ENCODE results near the gene KLHDC9.

Gene KLHDC9

DNA sequence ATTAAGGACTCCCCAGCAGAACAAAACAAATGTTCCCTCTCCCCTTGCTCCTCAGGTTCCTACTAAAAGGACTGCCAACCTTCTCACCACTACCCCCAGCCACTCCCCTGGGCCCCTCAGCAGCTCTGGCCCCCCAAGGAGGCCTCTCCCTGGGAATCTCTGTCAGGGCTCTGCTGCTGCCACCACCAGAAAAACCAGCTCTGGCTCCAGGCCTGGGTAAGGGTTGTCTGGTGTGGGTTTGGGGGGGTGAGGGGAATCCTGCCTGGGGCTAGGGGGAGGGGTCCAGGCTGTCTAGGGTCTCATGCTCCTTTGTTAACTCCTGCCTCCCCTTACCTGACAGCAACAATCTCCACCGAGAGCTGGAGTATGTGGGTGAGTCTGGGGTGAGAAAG, 13.6 kb upstream of the KLHDC9 start:
- TF ChIP-seq FOXP2 (optimal IDR thresholded peaks at IDR 0.05; ENCODE audit: borderline replicate concordance, extremely low read depth, extremely low read length, insufficient read depth) (no peak), TAF1 (IDR thresholded peaks at IDR 0.05; ENCODE audit: borderline replicate concordance, insufficient read depth, low read length) (no peak), POLR2AphosphoS5 (IDR thresholded peaks at IDR 0.05; ENCODE audit: low read depth, low read length) (no peak), SIN3A (IDR thresholded peaks at IDR 0.05; ENCODE audit: borderline replicate concordance, insufficient read depth, low read length) (no peak)
- TF ChIP-seq, protein P1, sequence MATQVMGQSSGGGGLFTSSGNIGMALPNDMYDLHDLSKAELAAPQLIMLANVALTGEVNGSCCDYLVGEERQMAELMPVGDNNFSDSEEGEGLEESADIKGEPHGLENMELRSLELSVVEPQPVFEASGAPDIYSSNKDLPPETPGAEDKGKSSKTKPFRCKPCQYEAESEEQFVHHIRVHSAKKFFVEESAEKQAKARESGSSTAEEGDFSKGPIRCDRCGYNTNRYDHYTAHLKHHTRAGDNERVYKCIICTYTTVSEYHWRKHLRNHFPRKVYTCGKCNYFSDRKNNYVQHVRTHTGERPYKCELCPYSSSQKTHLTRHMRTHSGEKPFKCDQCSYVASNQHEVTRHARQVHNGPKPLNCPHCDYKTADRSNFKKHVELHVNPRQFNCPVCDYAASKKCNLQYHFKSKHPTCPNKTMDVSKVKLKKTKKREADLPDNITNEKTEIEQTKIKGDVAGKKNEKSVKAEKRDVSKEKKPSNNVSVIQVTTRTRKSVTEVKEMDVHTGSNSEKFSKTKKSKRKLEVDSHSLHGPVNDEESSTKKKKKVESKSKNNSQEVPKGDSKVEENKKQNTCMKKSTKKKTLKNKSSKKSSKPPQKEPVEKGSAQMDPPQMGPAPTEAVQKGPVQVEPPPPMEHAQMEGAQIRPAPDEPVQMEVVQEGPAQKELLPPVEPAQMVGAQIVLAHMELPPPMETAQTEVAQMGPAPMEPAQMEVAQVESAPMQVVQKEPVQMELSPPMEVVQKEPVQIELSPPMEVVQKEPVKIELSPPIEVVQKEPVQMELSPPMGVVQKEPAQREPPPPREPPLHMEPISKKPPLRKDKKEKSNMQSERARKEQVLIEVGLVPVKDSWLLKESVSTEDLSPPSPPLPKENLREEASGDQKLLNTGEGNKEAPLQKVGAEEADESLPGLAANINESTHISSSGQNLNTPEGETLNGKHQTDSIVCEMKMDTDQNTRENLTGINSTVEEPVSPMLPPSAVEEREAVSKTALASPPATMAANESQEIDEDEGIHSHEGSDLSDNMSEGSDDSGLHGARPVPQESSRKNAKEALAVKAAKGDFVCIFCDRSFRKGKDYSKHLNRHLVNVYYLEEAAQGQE (IDR thresholded peaks at IDR 0.05; ENCODE audit: insufficient read depth in 1 of 2, low read depth in 2 of 2, low read length in 2 of 2), result no peak

DNA sequence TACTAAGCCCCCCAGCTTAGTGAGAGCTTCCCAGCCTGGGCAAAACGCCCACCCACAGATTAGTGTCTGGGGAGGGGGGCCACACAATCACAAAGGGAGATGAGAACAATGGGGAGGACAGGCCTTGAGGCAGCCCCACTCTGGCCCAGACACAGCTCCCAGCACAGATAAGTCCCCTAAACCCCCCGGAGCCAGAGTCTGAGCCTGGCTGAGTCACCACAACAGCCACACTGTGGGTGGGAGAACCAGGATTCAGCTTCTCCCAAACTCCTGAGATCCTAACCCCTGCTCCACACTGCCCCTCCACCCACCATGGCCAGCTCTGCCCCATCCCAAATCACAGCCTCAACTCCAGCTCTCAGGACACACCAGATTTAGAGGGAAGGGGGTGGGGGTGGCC, 13.0 kb upstream of the KLHDC9 start:
- TF ChIP-seq, protein P1 (IDR thresholded peaks at IDR 0.05; ENCODE audit: insufficient read depth in 1 of 2, low read depth in 2 of 2, low read length in 2 of 2), result no peak
- TF ChIP-seq SIN3A (IDR thresholded peaks at IDR 0.05; ENCODE audit: borderline replicate concordance, insufficient read depth, low read length) (no peak), TAF1 (IDR thresholded peaks at IDR 0.05; ENCODE audit: borderline replicate concordance, insufficient read depth, low read length) (no peak), POLR2AphosphoS5 (IDR thresholded peaks at IDR 0.05; ENCODE audit: low read depth, low read length) (no peak), FOXP2 (optimal IDR thresholded peaks at IDR 0.05; ENCODE audit: borderline replicate concordance, extremely low read depth, extremely low read length, insufficient read depth) (no peak)

DNA sequence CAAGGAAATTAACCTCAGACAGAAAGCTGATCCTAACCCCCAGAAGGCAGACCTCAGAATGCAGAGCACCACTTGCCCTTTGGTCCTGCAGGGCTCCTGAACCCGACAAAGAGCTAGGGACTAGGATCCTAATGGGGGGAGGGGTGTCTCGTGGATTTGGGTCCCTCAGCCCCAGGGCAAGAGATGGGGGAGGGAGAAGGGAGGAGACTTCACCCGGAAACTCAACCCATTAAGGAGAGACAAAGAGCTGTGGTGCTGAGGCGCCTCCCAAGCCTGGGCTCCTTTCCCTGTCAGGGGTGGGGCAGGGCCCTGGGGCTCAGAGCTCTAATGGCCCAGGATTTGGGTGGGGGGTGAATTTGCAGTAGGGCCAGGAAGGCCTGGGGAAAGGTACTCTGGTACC, 11.7 kb upstream of the KLHDC9 start:
- TF ChIP-seq POLR2AphosphoS5 (IDR thresholded peaks at IDR 0.05; ENCODE audit: low read depth, low read length) (no peak), TAF1 (IDR thresholded peaks at IDR 0.05; ENCODE audit: borderline replicate concordance, insufficient read depth, low read length) (no peak), FOXP2 (optimal IDR thresholded peaks at IDR 0.05; ENCODE audit: borderline replicate concordance, extremely low read depth, extremely low read length, insufficient read depth) (no peak), SIN3A (IDR thresholded peaks at IDR 0.05; ENCODE audit: borderline replicate concordance, insufficient read depth, low read length) (no peak)
- TF ChIP-seq, protein P1 (IDR thresholded peaks at IDR 0.05; ENCODE audit: insufficient read depth in 1 of 2, low read depth in 2 of 2, low read length in 2 of 2), result no peak

DNA sequence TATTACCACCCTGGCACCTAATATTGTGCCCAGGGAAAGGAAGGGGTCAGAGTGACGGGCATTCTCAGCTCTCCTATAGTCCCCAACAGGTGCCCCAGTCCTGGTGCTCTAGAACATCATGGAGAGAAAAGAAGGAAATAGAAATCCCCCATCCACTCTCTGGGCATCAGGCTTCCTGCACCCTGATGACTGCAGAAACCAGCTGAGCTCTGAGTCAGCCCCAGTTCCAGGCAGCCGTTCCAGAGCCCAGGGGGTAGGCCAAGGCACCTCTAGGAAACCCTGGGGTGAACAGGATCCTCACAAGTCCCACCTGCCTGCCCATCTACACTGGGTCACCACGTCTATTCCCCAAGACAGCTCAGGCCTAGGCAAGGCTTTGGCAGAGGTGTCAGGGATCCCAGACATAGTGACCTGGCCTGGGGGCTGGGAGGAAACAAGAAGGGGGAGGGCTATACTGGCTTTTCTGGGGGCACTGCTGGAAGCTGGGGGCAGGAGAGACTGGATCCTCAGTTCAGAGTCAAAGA, 9.5 kb upstream of the KLHDC9 start:
- TF ChIP-seq, protein P1 (IDR thresholded peaks at IDR 0.05; ENCODE audit: insufficient read depth in 1 of 2, low read depth in 2 of 2, low read length in 2 of 2), result no peak
- TF ChIP-seq FOXP2 (optimal IDR thresholded peaks at IDR 0.05; ENCODE audit: borderline replicate concordance, extremely low read depth, extremely low read length, insufficient read depth), result no peak
- no peak for TF ChIP-seq SIN3A (IDR thresholded peaks at IDR 0.05; ENCODE audit: borderline replicate concordance, insufficient read depth, low read length)
- TF ChIP-seq POLR2AphosphoS5 (IDR thresholded peaks at IDR 0.05; ENCODE audit: low read depth, low read length), result no peak
- no peak for TF ChIP-seq TAF1 (IDR thresholded peaks at IDR 0.05; ENCODE audit: borderline replicate concordance, insufficient read depth, low read length)

All from PFSK-1 (cell line).